DND-41 (cell line): Measurements from ENCODE around the gene NDUFS2.

Experiments used
- ATAC-seq: fragments of 200-7000 bp; cut with Tn5 transposase; 3 replicates; pipeline ENCODE4 v1.9.1; 2021; ENCODE audit warnings: low read depth; ENCODE audit not compliant: insufficient read depth
- DNase-seq: peaks from one replicate; pipeline ENCODE4 v3.0.0-alpha.2; 2020
- H2AFZ ChIP-seq: 2 replicates; pipeline ENCODE4 v1.6.0; 2012; ENCODE audit warnings: low read depth, low read length
- H3K27ac ChIP-seq: 2 replicates; pipeline ENCODE4 v1.5.1; 2012; ENCODE audit warnings: low read length, inconsistent platforms
- H3K27me3 ChIP-seq: fragments of 200-600 bp; sonication (generic); 2 replicates; pipeline ENCODE4 v1.6.0; 2012; ENCODE audit warnings: low read length, mild to moderate bottlenecking, inconsistent platforms; ENCODE audit not compliant: insufficient read depth, poor library complexity
- H3K36me3 ChIP-seq: 2 replicates; pipeline ENCODE4 v1.5.1; 2012; ENCODE audit warnings: low read length, inconsistent platforms; ENCODE audit not compliant: insufficient read depth
- H3K4me1 ChIP-seq: 2 replicates; pipeline ENCODE4 v1.5.1; 2012; ENCODE audit warnings: mild to moderate bottlenecking, low read length; ENCODE audit not compliant: insufficient read depth
- H3K4me2 ChIP-seq: 2 replicates; pipeline ENCODE4 v1.6.0; 2012; ENCODE audit warnings: mild to moderate bottlenecking, moderate library complexity, low read length, inconsistent platforms; ENCODE audit not compliant: insufficient read depth
- H3K4me3 ChIP-seq, 2 experiments: fragments of 200-600 bp in 1 of 2; shearing (Covaris generic) in 1 of 2; 2 replicates each; pipeline ENCODE4 v1.5.1; 2012 to 2016; ENCODE audit warnings: inconsistent platforms in 2 of 2, low read length in 2 of 2, mild to moderate bottlenecking in 2 of 2, low read depth in 1 of 2, moderate library complexity in 1 of 2
- H3K79me2 ChIP-seq: 2 replicates; pipeline ENCODE4 v1.6.0; 2012; ENCODE audit warnings: low read length, inconsistent platforms; ENCODE audit not compliant: insufficient read depth
- H3K9ac ChIP-seq: 2 replicates; pipeline ENCODE4 v1.6.0; 2012; ENCODE audit warnings: low read depth, mild to moderate bottlenecking, inconsistent platforms, low read length, moderate library complexity
- H3K9me3 ChIP-seq: 2 replicates; pipeline ENCODE4 v1.5.1; 2012; ENCODE audit warnings: low read length, moderate library complexity, mild to moderate bottlenecking, inconsistent platforms; ENCODE audit not compliant: insufficient read depth, severe bottlenecking
- H4K20me1 ChIP-seq: 2 replicates; pipeline ENCODE4 v1.6.0; 2012; ENCODE audit warnings: low read length; ENCODE audit not compliant: insufficient read depth
- EZH2 ChIP-seq: IDR thresholded peaks from 3 replicates; pipeline ENCODE4 v1.6.1; 2012; ENCODE audit warnings: borderline replicate concordance, low read depth, mild to moderate bottlenecking, moderate library complexity, low read length, inconsistent platforms; ENCODE audit not compliant: severe bottlenecking
- TF ChIP-seq, protein P1 (sequence below): IDR thresholded peaks from 2 replicates; pipeline ENCODE4 v1.5.1; 2012; ENCODE audit warnings: borderline replicate concordance, low read length, moderate library complexity, mild to moderate bottlenecking; ENCODE audit not compliant: poor library complexity, severe bottlenecking; ENCODE audit errors: extremely low read depth

Gene NDUFS2

GRCh38 chr1:161200992-161201835, 953 bp upstream of the NDUFS2 start:
- Histone ChIP-seq H3K4me3 (peak overlapping the region; percentile 18 to 93; a peak in 3 of 4 replicates), H2AFZ (peak overlapping the region; percentile 79)
- no peak for ATAC-seq

GRCh38 chr1:161206411-161207140, 4.4 kb downstream of the NDUFS2 start:
- H3K36me3 ChIP-seq: peaks cover 76% of the 10 kb centered on the region
- H4K20me1 ChIP-seq: no peaks in the 10 kb centered on the region

More at GRCh38 chr1:161200992-161201835, 953 bp upstream of the NDUFS2 start:
- no peak for TF ChIP-seq EZH2
- TF ChIP-seq, protein P1, sequence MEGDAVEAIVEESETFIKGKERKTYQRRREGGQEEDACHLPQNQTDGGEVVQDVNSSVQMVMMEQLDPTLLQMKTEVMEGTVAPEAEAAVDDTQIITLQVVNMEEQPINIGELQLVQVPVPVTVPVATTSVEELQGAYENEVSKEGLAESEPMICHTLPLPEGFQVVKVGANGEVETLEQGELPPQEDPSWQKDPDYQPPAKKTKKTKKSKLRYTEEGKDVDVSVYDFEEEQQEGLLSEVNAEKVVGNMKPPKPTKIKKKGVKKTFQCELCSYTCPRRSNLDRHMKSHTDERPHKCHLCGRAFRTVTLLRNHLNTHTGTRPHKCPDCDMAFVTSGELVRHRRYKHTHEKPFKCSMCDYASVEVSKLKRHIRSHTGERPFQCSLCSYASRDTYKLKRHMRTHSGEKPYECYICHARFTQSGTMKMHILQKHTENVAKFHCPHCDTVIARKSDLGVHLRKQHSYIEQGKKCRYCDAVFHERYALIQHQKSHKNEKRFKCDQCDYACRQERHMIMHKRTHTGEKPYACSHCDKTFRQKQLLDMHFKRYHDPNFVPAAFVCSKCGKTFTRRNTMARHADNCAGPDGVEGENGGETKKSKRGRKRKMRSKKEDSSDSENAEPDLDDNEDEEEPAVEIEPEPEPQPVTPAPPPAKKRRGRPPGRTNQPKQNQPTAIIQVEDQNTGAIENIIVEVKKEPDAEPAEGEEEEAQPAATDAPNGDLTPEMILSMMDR: no peak
- Histone ChIP-seq H4K20me1 (no peaks in the 10 kb centered on the region), H3K4me2 (peak overlapping the region; percentile 65), H3K36me3 (peaks cover 26% of the 10 kb centered on the region), H3K4me1 (peaks cover 30% of the 10 kb centered on the region), H3K27ac (peak overlapping the region; percentile 93), H3K79me2 (peaks cover 35% of the 10 kb centered on the region), H3K9ac (peak overlapping the region; percentile 90), H3K27me3 (no peaks in the 10 kb centered on the region), H3K9me3 (no peaks in the 10 kb centered on the region)
- no peak for DNase-seq

GRCh38 chr1:161207173-161207572, 5.0 kb downstream of the NDUFS2 start:
- no peak overlapping the region for H3K4me3 ChIP-seq
- peaks cover 35% of the 10 kb centered on the region for H3K79me2 ChIP-seq
- H3K9ac ChIP-seq: no peak overlapping the region
- no peaks in the 10 kb centered on the region for H3K27me3 ChIP-seq
- peaks cover 82% of the 10 kb centered on the region for H3K36me3 ChIP-seq
- H4K20me1 ChIP-seq: no peaks in the 10 kb centered on the region
- ATAC-seq: no peak
- no peak overlapping the region for H3K27ac ChIP-seq
- no peak for TF ChIP-seq EZH2
- TF ChIP-seq, protein P1: no peak
- H3K9me3 ChIP-seq: no peaks in the 10 kb centered on the region
- H2AFZ ChIP-seq: no peak overlapping the region
- H3K4me2 ChIP-seq: no peak overlapping the region
- DNase-seq: no peak
- H3K4me1 ChIP-seq: peaks cover 18% of the 10 kb centered on the region

More at GRCh38 chr1:161206411-161207140, 4.4 kb downstream of the NDUFS2 start:
- Histone ChIP-seq H3K4me1 (peaks cover 22% of the 10 kb centered on the region), H3K4me3 (no peak overlapping the region), H3K4me2 (no peak overlapping the region), H3K9ac (no peak overlapping the region), H3K79me2 (peaks cover 35% of the 10 kb centered on the region), H3K9me3 (no peaks in the 10 kb centered on the region), H3K27ac (no peak overlapping the region), H2AFZ (no peak overlapping the region), H3K27me3 (no peaks in the 10 kb centered on the region)
- ATAC-seq (no peak), DNase-seq (no peak)
- TF ChIP-seq, protein P1: no peak
